Measurements from ENCODE around the gene PTPN5. TPM values are rescaled to one million over a fixed set of nuclear protein-coding genes. Genes with fewer than 3 reads are reported as not detected.

PTPN5 gene
- polyA plus RNA-seq, 4 donors = 0.22 to 1.6 TPM; not detected in 2

GRCh38 chr11:18769802-18770456 is 21.7 kb downstream of the PTPN5 start:
- H3K27ac ChIP-seq (ENCODE audit: low read depth in 1 of 3, low read length in 2 of 3) = no peak overlapping the region
- no peaks in the 10 kb centered on the region for H3K9me3 ChIP-seq (ENCODE audit: control insufficient read depth in 2 of 2, insufficient read depth in 1 of 2, low read depth in 1 of 2, low read length in 1 of 2)
- DNase-seq (peak; percentile 47 to 67), FAIRE-seq (no peak)
- 14 to 32% (median 25%) methylated on average over 8 of the region's 8 CpGs for WGBS, 3 donors
- H3K4me1 ChIP-seq (ENCODE audit: control insufficient read depth in 3 of 3, insufficient read depth in 2 of 3, low read depth in 1 of 3, low read length in 2 of 3) = no peaks in the 10 kb centered on the region
- no peak overlapping the region for H3K4me3 ChIP-seq (ENCODE audit: low read depth in 1 of 3, low read length in 3 of 3)
- H3K27me3 ChIP-seq (ENCODE audit: control insufficient read depth in 3 of 3, insufficient read depth in 3 of 3, low read length in 3 of 3) = no peaks in the 10 kb centered on the region
- no peaks in the 10 kb centered on the region for H3K36me3 ChIP-seq (ENCODE audit: control insufficient read depth in 3 of 3, insufficient read depth in 2 of 3, low read depth in 1 of 3, low read length in 3 of 3)

DNA sequence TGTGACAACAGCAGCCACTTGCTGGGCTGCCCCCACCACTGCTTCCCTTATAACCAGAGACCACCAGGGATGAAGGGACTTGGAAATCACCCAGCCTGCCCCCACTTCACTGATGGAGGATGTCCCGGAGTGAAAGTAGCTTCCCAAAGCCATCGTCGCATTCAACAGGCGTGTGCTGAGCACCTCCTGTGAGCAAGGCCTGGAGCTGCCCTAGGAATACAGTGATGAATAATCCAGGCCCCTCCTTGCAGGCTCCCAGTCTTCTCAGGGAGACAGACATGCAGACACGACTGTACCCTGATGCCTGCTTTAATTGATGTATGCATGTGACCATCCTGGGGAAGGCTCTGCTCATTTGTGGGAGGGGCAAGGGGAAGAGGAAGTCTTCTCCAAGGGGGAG is 22.6 kb downstream of the PTPN5 start:
- H3K4me1 ChIP-seq (ENCODE audit: control insufficient read depth in 3 of 3, insufficient read depth in 2 of 3, low read depth in 1 of 3, low read length in 2 of 3) = no peaks in the 10 kb centered on the region
- no peak overlapping the region for H3K27ac ChIP-seq (ENCODE audit: low read depth in 1 of 3, low read length in 2 of 3)
- H3K4me3 ChIP-seq (ENCODE audit: low read depth in 1 of 3, low read length in 3 of 3) = no peak overlapping the region
- H3K27me3 ChIP-seq (ENCODE audit: control insufficient read depth in 3 of 3, insufficient read depth in 3 of 3, low read length in 3 of 3) = no peaks in the 10 kb centered on the region
- no peaks in the 10 kb centered on the region for H3K9me3 ChIP-seq (ENCODE audit: control insufficient read depth in 2 of 2, insufficient read depth in 1 of 2, low read depth in 1 of 2, low read length in 1 of 2)
- WGBS, 3 donors = 76 to 93% (median 83%) methylated on average over 5 of the region's 5 CpGs
- DNase-seq (no peak), FAIRE-seq (no peak)
- H3K36me3 ChIP-seq (ENCODE audit: control insufficient read depth in 3 of 3, insufficient read depth in 2 of 3, low read depth in 1 of 3, low read length in 3 of 3) = no peaks in the 10 kb centered on the region

- no peaks in the 10 kb centered on the region for H3K9me3 ChIP-seq (ENCODE audit: control insufficient read depth in 2 of 2, insufficient read depth in 1 of 2, low read depth in 1 of 2, low read length in 1 of 2)
- no peak overlapping the region for H3K4me3 ChIP-seq (ENCODE audit: low read depth in 1 of 3, low read length in 3 of 3)
- no peaks in the 10 kb centered on the region for H3K27me3 ChIP-seq (ENCODE audit: control insufficient read depth in 3 of 3, insufficient read depth in 3 of 3, low read length in 3 of 3)
- DNase-seq (no peak), FAIRE-seq (no peak)
- H3K36me3 ChIP-seq (ENCODE audit: control insufficient read depth in 3 of 3, insufficient read depth in 2 of 3, low read depth in 1 of 3, low read length in 3 of 3) = no peaks in the 10 kb centered on the region
- WGBS, 3 donors = 63 to 83% (median 71%) methylated on average over 4 of the region's 4 CpGs
- H3K27ac ChIP-seq (ENCODE audit: low read depth in 1 of 3, low read length in 2 of 3) = no peak overlapping the region
- H3K4me1 ChIP-seq (ENCODE audit: control insufficient read depth in 3 of 3, insufficient read depth in 2 of 3, low read depth in 1 of 3, low read length in 2 of 3) = no peaks in the 10 kb centered on the region
Observed at GRCh38 chr11:18768472-18768901, 23.1 kb downstream of the PTPN5 start.

DNA sequence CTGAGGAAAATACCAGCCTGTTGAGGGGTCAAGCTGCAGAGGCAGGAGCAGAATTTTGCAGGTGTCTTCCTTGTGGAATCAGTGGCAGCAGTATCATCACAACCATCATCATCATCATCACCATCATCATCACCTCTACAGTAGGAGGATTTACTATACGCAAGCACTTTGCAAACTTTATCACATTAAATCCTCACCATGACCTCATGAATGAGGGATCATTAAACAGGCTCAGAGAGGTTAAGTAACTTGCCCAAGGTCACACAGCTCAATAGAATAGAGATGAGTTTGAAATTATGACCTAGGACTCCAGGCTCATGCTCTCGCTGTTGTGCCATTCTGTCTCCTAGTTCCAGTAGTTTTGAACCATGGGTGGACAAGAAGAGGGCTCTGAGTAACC is 25.6 kb downstream of the PTPN5 start:
- 92 to 95% (median 93%) methylated on average over 2 of the region's 2 CpGs for whole genome bisulfite sequencing, 3 donors
- H3K4me1 ChIP-seq (ENCODE audit: control insufficient read depth in 3 of 3, insufficient read depth in 2 of 3, low read depth in 1 of 3, low read length in 2 of 3) = no peaks in the 10 kb centered on the region
- no peak overlapping the region for H3K4me3 ChIP-seq (ENCODE audit: low read depth in 1 of 3, low read length in 3 of 3)
- H3K27ac ChIP-seq (ENCODE audit: low read depth in 1 of 3, low read length in 2 of 3) = no peak overlapping the region
- no peaks in the 10 kb centered on the region for H3K9me3 ChIP-seq (ENCODE audit: control insufficient read depth in 2 of 2, insufficient read depth in 1 of 2, low read depth in 1 of 2, low read length in 1 of 2)
- FAIRE-seq (no peak), DNase-seq (no peak)
- H3K36me3 ChIP-seq (ENCODE audit: control insufficient read depth in 3 of 3, insufficient read depth in 2 of 3, low read depth in 1 of 3, low read length in 3 of 3) = no peaks in the 10 kb centered on the region
- no peaks in the 10 kb centered on the region for H3K27me3 ChIP-seq (ENCODE audit: control insufficient read depth in 3 of 3, insufficient read depth in 3 of 3, low read length in 3 of 3)

- Histone ChIP-seq H3K36me3 (ENCODE audit: control insufficient read depth in 3 of 3, insufficient read depth in 2 of 3, low read depth in 1 of 3, low read length in 3 of 3) (no peaks in the 10 kb centered on the region), H3K4me3 (ENCODE audit: low read depth in 1 of 3, low read length in 3 of 3) (no peak overlapping the region), H3K4me1 (ENCODE audit: control insufficient read depth in 3 of 3, insufficient read depth in 2 of 3, low read depth in 1 of 3, low read length in 2 of 3) (no peaks in the 10 kb centered on the region), H3K27ac (ENCODE audit: low read depth in 1 of 3, low read length in 2 of 3) (no peak overlapping the region), H3K27me3 (ENCODE audit: control insufficient read depth in 3 of 3, insufficient read depth in 3 of 3, low read length in 3 of 3) (no peaks in the 10 kb centered on the region), H3K9me3 (ENCODE audit: control insufficient read depth in 2 of 2, insufficient read depth in 1 of 2, low read depth in 1 of 2, low read length in 1 of 2) (no peaks in the 10 kb centered on the region)
- 34 to 53% (median 45%) methylated on average over 6 of the region's 6 CpGs for WGBS, 3 donors
- DNase-seq = no peak
- no peak for FAIRE-seq
Observed at GRCh38 chr11:18765554-18765953, 26.0 kb downstream of the PTPN5 start.

DNA sequence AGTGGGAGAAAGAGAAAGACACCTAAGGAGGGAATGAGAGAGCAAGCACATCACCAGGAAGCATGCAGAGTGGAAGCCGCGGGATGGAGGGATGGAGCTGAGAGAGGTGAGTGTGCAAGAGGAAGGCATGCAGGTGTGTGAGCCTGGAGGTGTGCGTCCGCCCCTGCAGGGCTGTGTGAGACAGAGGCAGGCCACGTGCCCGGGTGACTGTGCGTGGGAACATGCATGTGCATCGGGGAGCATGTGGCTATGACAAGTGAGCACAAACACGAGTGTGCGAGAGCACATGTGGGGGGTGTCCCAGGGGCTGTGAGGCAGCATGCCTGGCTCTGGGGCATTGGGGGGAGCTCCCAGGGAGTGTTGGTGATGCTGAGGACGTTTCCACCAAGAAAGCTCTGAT is 29.9 kb downstream of the PTPN5 start:
- FAIRE-seq (no peak), DNase-seq (no peak)
- Histone ChIP-seq H3K4me3 (ENCODE audit: low read depth in 1 of 3, low read length in 3 of 3) (no peak overlapping the region), H3K36me3 (ENCODE audit: control insufficient read depth in 3 of 3, insufficient read depth in 2 of 3, low read depth in 1 of 3, low read length in 3 of 3) (no peaks in the 10 kb centered on the region), H3K27me3 (ENCODE audit: control insufficient read depth in 3 of 3, insufficient read depth in 3 of 3, low read length in 3 of 3) (no peaks in the 10 kb centered on the region), H3K9me3 (ENCODE audit: control insufficient read depth in 2 of 2, insufficient read depth in 1 of 2, low read depth in 1 of 2, low read length in 1 of 2) (no peaks in the 10 kb centered on the region), H3K4me1 (ENCODE audit: control insufficient read depth in 3 of 3, insufficient read depth in 2 of 3, low read depth in 1 of 3, low read length in 2 of 3) (no peaks in the 10 kb centered on the region), H3K27ac (ENCODE audit: low read depth in 1 of 3, low read length in 2 of 3) (no peak overlapping the region)
- WGBS, 3 donors = 82 to 86% (median 83%) methylated on average over 11 of the region's 11 CpGs

- WGBS, 3 donors = 68 to 77% (median 73%) methylated on average over 3 of the region's 3 CpGs
- FAIRE-seq (no peak), DNase-seq (no peak)
- no peaks in the 10 kb centered on the region for H3K27me3 ChIP-seq (ENCODE audit: control insufficient read depth in 3 of 3, insufficient read depth in 3 of 3, low read length in 3 of 3)
- H3K9me3 ChIP-seq (ENCODE audit: control insufficient read depth in 2 of 2, insufficient read depth in 1 of 2, low read depth in 1 of 2, low read length in 1 of 2) = no peaks in the 10 kb centered on the region
- no peak overlapping the region for H3K27ac ChIP-seq (ENCODE audit: low read depth in 1 of 3, low read length in 2 of 3)
- H3K4me3 ChIP-seq (ENCODE audit: low read depth in 1 of 3, low read length in 3 of 3) = no peak overlapping the region
- no peaks in the 10 kb centered on the region for H3K4me1 ChIP-seq (ENCODE audit: control insufficient read depth in 3 of 3, insufficient read depth in 2 of 3, low read depth in 1 of 3, low read length in 2 of 3)
- no peaks in the 10 kb centered on the region for H3K36me3 ChIP-seq (ENCODE audit: control insufficient read depth in 3 of 3, insufficient read depth in 2 of 3, low read depth in 1 of 3, low read length in 3 of 3)
Observed at GRCh38 chr11:18761144-18761543, 30.5 kb downstream of the PTPN5 start.

DNA sequence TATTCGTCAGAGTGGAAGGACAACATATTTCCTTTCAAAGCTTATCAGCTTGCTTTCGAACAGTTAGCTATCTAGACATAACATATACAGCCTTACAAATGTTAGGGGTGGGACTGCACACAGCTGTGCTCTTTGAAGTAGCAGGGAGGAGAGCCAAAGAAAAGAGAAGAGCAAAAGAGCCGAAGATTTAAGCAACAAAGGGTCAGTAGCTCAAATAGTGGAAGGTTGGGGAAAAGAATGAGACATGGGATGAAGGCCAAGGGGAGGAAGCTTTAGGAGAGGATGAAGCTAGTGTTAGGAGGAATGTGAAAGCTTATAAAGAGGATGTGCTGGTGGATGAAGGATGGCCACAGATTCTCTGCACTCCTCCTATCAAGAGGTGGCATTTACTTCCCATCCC is 33.8 kb downstream of the PTPN5 start:
- Histone ChIP-seq H3K4me3 (ENCODE audit: low read depth in 1 of 3, low read length in 3 of 3) (no peak overlapping the region), H3K4me1 (ENCODE audit: control insufficient read depth in 3 of 3, insufficient read depth in 2 of 3, low read depth in 1 of 3, low read length in 2 of 3) (no peaks in the 10 kb centered on the region), H3K36me3 (ENCODE audit: control insufficient read depth in 3 of 3, insufficient read depth in 2 of 3, low read depth in 1 of 3, low read length in 3 of 3) (no peaks in the 10 kb centered on the region), H3K27me3 (ENCODE audit: control insufficient read depth in 3 of 3, insufficient read depth in 3 of 3, low read length in 3 of 3) (no peaks in the 10 kb centered on the region), H3K9me3 (ENCODE audit: control insufficient read depth in 2 of 2, insufficient read depth in 1 of 2, low read depth in 1 of 2, low read length in 1 of 2) (no peaks in the 10 kb centered on the region), H3K27ac (ENCODE audit: low read depth in 1 of 3, low read length in 2 of 3) (no peak overlapping the region)
- 16 to 29% (median 23%) methylated on average over 3 of the region's 3 CpGs for WGBS, 3 donors
- DNase-seq (no peak), FAIRE-seq (no peak)

- no peaks in the 10 kb centered on the region for H3K36me3 ChIP-seq (ENCODE audit: control insufficient read depth in 3 of 3, insufficient read depth in 2 of 3, low read depth in 1 of 3, low read length in 3 of 3)
- DNase-seq (no peak), FAIRE-seq (no peak)
- no peaks in the 10 kb centered on the region for H3K9me3 ChIP-seq (ENCODE audit: control insufficient read depth in 2 of 2, insufficient read depth in 1 of 2, low read depth in 1 of 2, low read length in 1 of 2)
- H3K27me3 ChIP-seq (ENCODE audit: control insufficient read depth in 3 of 3, insufficient read depth in 3 of 3, low read length in 3 of 3) = no peaks in the 10 kb centered on the region
- no peak overlapping the region for H3K4me3 ChIP-seq (ENCODE audit: low read depth in 1 of 3, low read length in 3 of 3)
- 51 to 79% (median 74%) methylated on average over 2 of the region's 2 CpGs for WGBS, 3 donors
- no peaks in the 10 kb centered on the region for H3K4me1 ChIP-seq (ENCODE audit: control insufficient read depth in 3 of 3, insufficient read depth in 2 of 3, low read depth in 1 of 3, low read length in 2 of 3)
- no peak overlapping the region for H3K27ac ChIP-seq (ENCODE audit: low read depth in 1 of 3, low read length in 2 of 3)
Observed at GRCh38 chr11:18756889-18757288, 34.7 kb downstream of the PTPN5 start.
